AG08396 (cell line): Measurements from ENCODE around the gene VPS13A.
A peak's percentile ranks its signal among the peaks of the same experiment; 100 is the strongest.
"Not testable (repeated sequence)": the region's sequence is repeated elsewhere in the genome, so short reads cannot be mapped to it uniquely, and the experiment has no call there.

Source experiments
- DNase-seq: peaks from one replicate; pipeline ENCODE4 v3.0.0; 2012; ENCODE audit warnings: low spot score, mixed read lengths

VPS13A gene

GRCh38 chr9:77424993-77425392 lies 247.7 kb downstream of the VPS13A start:
- DNase-seq: no peak

GRCh38 chr9:77426712-77427111 lies 249.4 kb downstream of the VPS13A start:
- no peak for DNase-seq

- DNase-seq: no peak
Measured at GRCh38 chr9:77427256-77427927, 250.1 kb downstream of the VPS13A start.

- no peak for DNase-seq
Measured at GRCh38 chr9:77429928-77430327, 252.6 kb downstream of the VPS13A start.

- DNase-seq: no peak
Measured at GRCh38 chr9:77432053-77432452, 254.7 kb downstream of the VPS13A start.

GRCh38 chr9:77433675-77434445 lies 256.5 kb downstream of the VPS13A start:
- DNase-seq: peak; percentile 83

- no peak for DNase-seq
Measured at GRCh38 chr9:77435277-77435676, 257.9 kb downstream of the VPS13A start.

GRCh38 chr9:77435688-77436087 lies 258.4 kb downstream of the VPS13A start:
- no peak for DNase-seq

GRCh38 chr9:77438653-77439052 lies 261.3 kb downstream of the VPS13A start:
- no peak for DNase-seq

- DNase-seq: peak; percentile 29
Measured at GRCh38 chr9:77440057-77440456, 262.7 kb downstream of the VPS13A start.

- not testable (repeated sequence) for DNase-seq
Measured at GRCh38 chr9:77441124-77441523, 263.8 kb downstream of the VPS13A start.

- DNase-seq: no peak
Measured at GRCh38 chr9:77442436-77442835, 265.1 kb downstream of the VPS13A start.

- DNase-seq: no peak
Measured at GRCh38 chr9:77447646-77448045, 270.3 kb downstream of the VPS13A start.

GRCh38 chr9:77449240-77450084 lies 272.1 kb downstream of the VPS13A start:
- peak; percentile 24 for DNase-seq

- DNase-seq: no peak
Measured at GRCh38 chr9:77450085-77450475, 272.7 kb downstream of the VPS13A start.

GRCh38 chr9:77451507-77451906 lies 274.2 kb downstream of the VPS13A start:
- DNase-seq: no peak

- DNase-seq: no peak
Measured at GRCh38 chr9:77453825-77454647, 276.7 kb downstream of the VPS13A start.

- no peak for DNase-seq
Measured at GRCh38 chr9:77454663-77455062, 277.3 kb downstream of the VPS13A start.

- DNase-seq: peak; percentile 21
Measured at GRCh38 chr9:77455312-77455927, 278.1 kb downstream of the VPS13A start.

GRCh38 chr9:77456829-77457437 lies 279.6 kb downstream of the VPS13A start:
- DNase-seq: peak; percentile 85
